Loucy (cell line): ENCODE results near the gene DEFB114.

ENCODE experiments used
- EZH2phosphoT487 ChIP-seq: fragments of 200-600 bp; IDR thresholded peaks from 2 replicates; pipeline ENCODE4 v1.6.1; 2018; ENCODE audit warnings: antibody characterized with exemption, mild to moderate bottlenecking, moderate library complexity, borderline replicate concordance
- TF ChIP-seq, protein P1 (sequence below): fragments of 200-600 bp; sonication (generic); conservative IDR thresholded peaks from 2 replicates; pipeline ENCODE4 v1.5.1; 2014; ENCODE audit warnings: mild to moderate bottlenecking, antibody characterized with exemption, low read length

DNA sequence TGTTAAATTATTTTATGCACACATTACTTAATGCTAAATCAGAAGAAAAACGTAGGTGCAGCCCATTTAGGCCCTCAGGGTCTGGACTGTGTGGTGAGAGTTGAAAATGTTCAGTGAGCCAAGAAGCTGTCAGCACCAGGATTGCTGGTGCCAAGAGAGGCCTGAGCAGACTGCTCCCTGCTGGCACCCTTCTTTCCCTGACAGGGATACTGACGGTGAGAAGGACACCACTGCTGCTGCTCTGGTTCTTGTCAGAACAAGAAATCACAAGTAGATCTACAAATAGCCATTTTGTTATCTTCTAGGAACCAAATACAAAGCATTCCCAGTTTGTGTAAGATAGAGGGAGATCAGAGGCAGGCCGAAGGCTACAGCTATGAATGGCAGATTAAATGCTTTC lies 48.9 kb downstream of the DEFB114 start:
- TF ChIP-seq, protein P1, sequence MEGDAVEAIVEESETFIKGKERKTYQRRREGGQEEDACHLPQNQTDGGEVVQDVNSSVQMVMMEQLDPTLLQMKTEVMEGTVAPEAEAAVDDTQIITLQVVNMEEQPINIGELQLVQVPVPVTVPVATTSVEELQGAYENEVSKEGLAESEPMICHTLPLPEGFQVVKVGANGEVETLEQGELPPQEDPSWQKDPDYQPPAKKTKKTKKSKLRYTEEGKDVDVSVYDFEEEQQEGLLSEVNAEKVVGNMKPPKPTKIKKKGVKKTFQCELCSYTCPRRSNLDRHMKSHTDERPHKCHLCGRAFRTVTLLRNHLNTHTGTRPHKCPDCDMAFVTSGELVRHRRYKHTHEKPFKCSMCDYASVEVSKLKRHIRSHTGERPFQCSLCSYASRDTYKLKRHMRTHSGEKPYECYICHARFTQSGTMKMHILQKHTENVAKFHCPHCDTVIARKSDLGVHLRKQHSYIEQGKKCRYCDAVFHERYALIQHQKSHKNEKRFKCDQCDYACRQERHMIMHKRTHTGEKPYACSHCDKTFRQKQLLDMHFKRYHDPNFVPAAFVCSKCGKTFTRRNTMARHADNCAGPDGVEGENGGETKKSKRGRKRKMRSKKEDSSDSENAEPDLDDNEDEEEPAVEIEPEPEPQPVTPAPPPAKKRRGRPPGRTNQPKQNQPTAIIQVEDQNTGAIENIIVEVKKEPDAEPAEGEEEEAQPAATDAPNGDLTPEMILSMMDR = no peak
- no peak for TF ChIP-seq EZH2phosphoT487
